ENCODE data around the gene LRRC26. TPM values are rescaled to one million over a fixed set of nuclear protein-coding genes. Genes with fewer than 3 reads are reported as not detected.
A peak's percentile ranks its signal among the peaks of the same experiment; 100 is the strongest.

LRRC26 gene
- total and polyA plus RNA-seq, 4 donors, result 0.12 to 5.2 (median 0.57) TPM

- H3K4me1 ChIP-seq (ENCODE audit: control insufficient read depth in 5 of 5, insufficient read depth in 5 of 5, low read length in 5 of 5), result peaks cover 0 to 3% (median 0%) of the 10 kb centered on the region in 5 donors
- DNase-seq, result no peak
- no peaks in the 10 kb centered on the region for H3K36me3 ChIP-seq (ENCODE audit: control insufficient read depth in 4 of 4, insufficient read depth in 4 of 4, low read length in 4 of 4)
- H3K27me3 ChIP-seq (ENCODE audit: control insufficient read depth in 3 of 3, insufficient read depth in 3 of 3, low read length in 2 of 3), result peaks cover 20 to 49% (median 29%) of the 10 kb centered on the region in 3 donors
- no peak for ATAC-seq (ENCODE audit: insufficient read depth, low FRiP score)
- TF ChIP-seq CTCF (IDR thresholded peaks at IDR 0.05; ENCODE audit: control extremely low read depth, extremely low read depth), result no peak
- H3K4me3 ChIP-seq, result no peak overlapping the region
- no peak overlapping the region for H3K9ac ChIP-seq (ENCODE audit: insufficient read depth in 1 of 2, low read length in 2 of 2)
- WGBS, 2 donors, result 57 to 69% methylated on average over 26 of the region's 26 CpGs
- no peak overlapping the region for H3K27ac ChIP-seq (ENCODE audit: low read depth in 1 of 2, low read length in 1 of 2)
- H3K9me3 ChIP-seq (ENCODE audit: control insufficient read depth in 4 of 4, insufficient read depth in 3 of 4, low read length in 3 of 4), result peaks cover 0 to 7% (median 0%) of the 10 kb centered on the region in 4 donors
These were observed 29.5 kb downstream of the LRRC26 start for GRCh38 chr9:137140151-137141012.

GRCh38 chr9:137139468-137140150 is 30.2 kb downstream of the LRRC26 start:
- H3K9ac ChIP-seq (ENCODE audit: insufficient read depth in 1 of 2, low read length in 2 of 2), result no peak overlapping the region
- peaks cover 20 to 49% (median 29%) of the 10 kb centered on the region in 3 donors for H3K27me3 ChIP-seq (ENCODE audit: control insufficient read depth in 3 of 3, insufficient read depth in 3 of 3, low read length in 2 of 3)
- H3K27ac ChIP-seq (ENCODE audit: low read depth in 1 of 2, low read length in 1 of 2), result no peak overlapping the region
- ATAC-seq (ENCODE audit: insufficient read depth, low FRiP score), result no peak
- H3K4me1 ChIP-seq (ENCODE audit: control insufficient read depth in 5 of 5, insufficient read depth in 5 of 5, low read length in 5 of 5), result peaks cover 0 to 3% (median 0%) of the 10 kb centered on the region in 5 donors
- DNase-seq, result no peak
- 31 to 38% methylated on average over 32 to 37 of the region's 37 CpGs for WGBS, 2 donors
- no peak overlapping the region for H3K4me3 ChIP-seq
- H3K36me3 ChIP-seq (ENCODE audit: control insufficient read depth in 4 of 4, insufficient read depth in 4 of 4, low read length in 4 of 4), result no peaks in the 10 kb centered on the region
- TF ChIP-seq CTCF (IDR thresholded peaks at IDR 0.05; ENCODE audit: control extremely low read depth, extremely low read depth), result no peak
- H3K9me3 ChIP-seq (ENCODE audit: control insufficient read depth in 4 of 4, insufficient read depth in 3 of 4, low read length in 3 of 4), result peaks cover 0 to 7% (median 0%) of the 10 kb centered on the region in 4 donors

- DNase-seq (peak; percentile 48 to 61 (median 55)), ATAC-seq (ENCODE audit: insufficient read depth, low FRiP score) (no peak)
- Histone ChIP-seq H3K27ac (ENCODE audit: low read depth in 1 of 2, low read length in 1 of 2) (no peak within 1 kb of the TSS), H3K36me3 (ENCODE audit: control insufficient read depth in 4 of 4, insufficient read depth in 4 of 4, low read length in 4 of 4) (no peaks in the 10 kb centered on the region), H3K4me1 (ENCODE audit: control insufficient read depth in 5 of 5, insufficient read depth in 5 of 5, low read length in 5 of 5) (peaks cover 0 to 3% (median 0%) of the 10 kb centered on the region in 5 donors), H3K27me3 (ENCODE audit: control insufficient read depth in 3 of 3, insufficient read depth in 3 of 3, low read length in 2 of 3) (peaks cover 20 to 53% (median 29%) of the 10 kb centered on the region in 3 donors), H3K9ac (ENCODE audit: insufficient read depth in 1 of 2, low read length in 2 of 2) (no peak within 1 kb of the TSS), H3K9me3 (ENCODE audit: control insufficient read depth in 4 of 4, insufficient read depth in 3 of 4, low read length in 3 of 4) (peaks cover 0 to 7% (median 0%) of the 10 kb centered on the region in 4 donors), H3K4me3 (no peak within 1 kb of the TSS)
- TF ChIP-seq CTCF (IDR thresholded peaks at IDR 0.05; ENCODE audit: control extremely low read depth, extremely low read depth), result no peak
- 7 to 12% methylated on average over 59 to 104 of the region's 104 CpGs for WGBS, 2 donors
These were observed 31.0 kb downstream of the LRRC26 start, which contains the start of gene GRIN1 for GRCh38 chr9:137138722-137139467. Gene GRIN1, plus strand, starts transcription at chr9:137139154. Its CDS starts 333 bp downstream, at chr9:137139487.

All from lung (tissue), 12 donors.